ENCODE data around the gene DPAGT1.
"Not testable (repeated sequence)": the region's sequence is repeated elsewhere in the genome, so short reads cannot be mapped to it uniquely, and the experiment has no call there.

Gene DPAGT1

DNA sequence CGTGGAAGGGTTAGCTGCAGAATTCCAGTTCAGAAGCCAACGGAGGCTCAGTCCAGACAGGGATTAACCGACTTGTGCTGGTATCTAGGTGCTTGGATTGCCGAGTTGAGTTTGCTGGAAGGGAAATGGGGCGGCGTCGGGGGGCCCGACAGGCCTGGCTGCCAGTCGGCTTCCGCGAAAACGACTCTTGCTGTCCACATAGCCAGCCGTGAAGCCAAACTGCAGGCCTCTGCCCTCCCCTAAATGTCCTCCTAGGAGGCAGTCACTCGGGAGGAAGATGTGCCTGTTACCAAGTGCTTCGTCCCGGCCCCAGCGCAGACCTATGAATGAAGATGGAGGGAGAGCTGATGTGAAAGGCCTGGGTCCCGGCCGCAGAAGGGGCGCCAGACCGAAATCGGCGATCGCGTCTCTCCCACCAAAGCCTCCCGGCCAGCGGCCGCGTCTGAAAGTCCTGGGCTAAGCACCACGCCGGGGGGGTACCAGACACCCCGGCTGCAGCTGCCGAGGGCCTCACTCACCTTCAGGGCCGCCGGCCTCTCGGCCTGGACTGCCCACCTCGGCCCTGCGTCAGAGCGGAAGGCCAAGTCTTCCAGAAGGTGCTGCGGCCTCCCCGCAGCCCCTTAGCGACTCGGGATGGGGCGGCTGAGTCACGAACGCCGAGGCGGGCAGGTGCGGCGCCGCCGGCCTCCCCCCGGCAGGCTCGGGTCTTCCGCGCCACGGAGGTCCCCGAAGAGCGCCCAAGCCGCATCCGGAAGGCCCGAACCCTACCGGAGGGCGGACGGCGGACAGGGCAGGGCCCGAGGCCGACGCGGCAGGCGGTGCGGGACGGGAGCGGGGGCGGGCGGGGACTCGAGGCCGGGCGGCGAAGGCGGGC is 7.5 kb downstream of the DPAGT1 start:
- no peak for DNase-seq (ENCODE audit: low spot score)

DNA sequence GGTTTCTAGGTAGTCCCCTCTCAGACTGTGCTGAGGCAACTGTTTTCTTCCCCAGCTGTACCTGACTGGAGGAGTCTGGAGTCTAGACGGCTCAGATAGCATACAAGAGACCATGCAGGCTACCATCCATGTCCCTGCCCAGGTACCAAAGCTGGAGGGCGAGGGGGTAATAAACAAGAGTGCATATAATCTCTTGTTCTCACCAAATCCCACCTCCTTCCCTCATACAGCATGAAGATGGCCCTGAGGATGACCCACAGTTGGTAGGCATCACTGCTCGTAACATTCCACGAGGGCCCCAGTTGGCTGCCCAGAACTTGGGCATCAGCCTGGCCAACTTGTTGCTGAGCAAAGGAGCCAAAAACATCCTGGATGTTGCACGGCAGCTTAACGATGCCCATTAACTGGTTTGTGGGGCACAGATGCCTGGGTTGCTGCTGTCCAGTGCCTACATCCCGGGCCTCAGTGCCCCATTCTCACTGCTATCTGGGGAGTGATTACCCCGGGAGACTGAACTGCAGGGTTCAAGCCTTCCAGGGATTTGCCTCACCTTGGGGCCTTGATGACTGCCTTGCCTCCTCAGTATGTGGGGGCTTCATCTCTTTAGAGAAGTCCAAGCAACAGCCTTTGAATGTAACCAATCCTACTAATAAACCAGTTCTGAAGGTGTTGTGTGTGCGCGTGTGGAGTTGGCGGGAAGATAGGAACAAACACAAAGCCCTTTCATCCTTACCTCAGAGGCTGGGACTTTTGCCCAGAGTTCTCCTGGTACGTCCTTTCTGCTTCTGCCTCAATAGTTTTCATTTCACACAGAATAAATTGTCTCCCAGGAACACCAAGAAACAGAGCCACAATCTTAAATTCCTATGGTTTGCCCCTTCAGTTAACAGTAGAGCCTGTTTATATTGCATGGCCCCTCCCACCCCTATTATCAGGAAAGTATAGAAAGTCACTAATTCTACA is 8.5 kb downstream of the DPAGT1 start:
- DNase-seq (ENCODE audit: low spot score), result no peak

GRCh38 chr11:119091966-119092879 is 9.4 kb downstream of the DPAGT1 start:
- no peak for DNase-seq (ENCODE audit: low spot score)

GRCh38 chr11:119091178-119091577 is 10.5 kb downstream of the DPAGT1 start:
- DNase-seq (ENCODE audit: low spot score), result no peak

GRCh38 chr11:119089319-119089718 is 12.3 kb downstream of the DPAGT1 start:
- no peak for DNase-seq (ENCODE audit: low spot score)

GRCh38 chr11:119088406-119088805 is 13.2 kb downstream of the DPAGT1 start:
- no peak for DNase-seq (ENCODE audit: low spot score)

- no peak for DNase-seq (ENCODE audit: low spot score)
Measured at GRCh38 chr11:119087747-119088241, 13.9 kb downstream of the DPAGT1 start.

DNA sequence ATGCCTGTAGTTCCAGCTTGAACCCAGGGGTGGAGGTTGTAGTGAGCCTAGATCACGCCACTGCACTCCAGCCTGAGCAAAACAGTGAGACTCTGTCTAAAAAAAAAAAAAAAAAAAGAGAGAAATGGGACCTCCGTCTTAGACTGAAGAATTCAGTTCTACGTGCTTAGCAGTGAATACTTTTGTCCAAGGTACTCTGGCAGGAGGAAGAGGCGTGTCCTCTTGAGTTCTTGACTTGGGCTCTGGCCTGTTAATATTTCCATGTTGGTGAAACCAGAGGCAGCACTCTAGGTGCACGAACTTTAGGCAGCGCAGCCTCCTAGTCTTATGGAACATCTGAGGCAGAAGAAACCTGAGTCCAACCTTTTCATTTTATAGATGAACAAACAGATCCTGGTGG is 14.5 kb downstream of the DPAGT1 start:
- DNase-seq (ENCODE audit: low spot score), result no peak

GRCh38 chr11:119085437-119085847 is 16.2 kb downstream of the DPAGT1 start:
- DNase-seq (ENCODE audit: low spot score), result no peak

DNA sequence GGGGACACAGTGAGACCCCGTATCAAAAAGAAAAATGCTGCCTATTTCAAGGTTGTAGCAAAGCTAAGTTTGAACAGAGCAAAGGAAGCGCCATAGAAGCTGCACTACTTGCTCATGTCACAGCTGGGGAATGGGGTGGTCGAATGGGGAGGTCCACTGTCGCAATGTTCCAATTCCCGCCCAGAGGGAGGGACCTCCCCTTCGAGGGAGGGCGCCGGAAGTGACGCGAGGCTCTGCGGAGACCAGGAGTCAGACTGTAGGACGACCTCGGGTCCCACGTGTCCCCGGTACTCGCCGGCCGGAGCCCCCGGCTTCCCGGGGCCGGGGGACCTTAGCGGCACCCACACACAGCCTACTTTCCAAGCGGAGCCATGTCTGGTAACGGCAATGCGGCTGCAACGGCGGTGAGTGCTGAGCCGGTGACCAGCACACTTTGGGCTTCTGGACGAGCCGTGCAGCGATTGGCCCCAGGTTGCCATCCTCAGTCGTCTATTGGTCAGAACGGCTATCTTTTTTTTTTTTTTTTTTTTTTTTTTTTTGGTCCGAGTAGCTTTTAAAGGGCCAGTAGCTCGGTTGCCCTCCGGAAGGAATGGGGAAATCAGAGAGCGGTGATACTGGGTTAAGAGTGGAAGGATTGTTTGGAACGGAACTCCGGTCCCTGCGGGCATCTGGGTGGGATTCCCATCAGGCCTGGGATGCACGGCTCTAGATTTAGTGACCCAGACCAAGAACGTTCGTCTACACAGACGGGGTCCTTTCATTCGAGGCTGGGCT is 16.8 kb downstream of the DPAGT1 start, which contains the start of gene HMBS:
HMBS (plus strand) TSS at position 219 of the 774 bp plus-strand sequence; CDS start at position 372, 153 bp downstream.
- peak; percentile 87 for DNase-seq (ENCODE audit: low spot score)

DNA sequence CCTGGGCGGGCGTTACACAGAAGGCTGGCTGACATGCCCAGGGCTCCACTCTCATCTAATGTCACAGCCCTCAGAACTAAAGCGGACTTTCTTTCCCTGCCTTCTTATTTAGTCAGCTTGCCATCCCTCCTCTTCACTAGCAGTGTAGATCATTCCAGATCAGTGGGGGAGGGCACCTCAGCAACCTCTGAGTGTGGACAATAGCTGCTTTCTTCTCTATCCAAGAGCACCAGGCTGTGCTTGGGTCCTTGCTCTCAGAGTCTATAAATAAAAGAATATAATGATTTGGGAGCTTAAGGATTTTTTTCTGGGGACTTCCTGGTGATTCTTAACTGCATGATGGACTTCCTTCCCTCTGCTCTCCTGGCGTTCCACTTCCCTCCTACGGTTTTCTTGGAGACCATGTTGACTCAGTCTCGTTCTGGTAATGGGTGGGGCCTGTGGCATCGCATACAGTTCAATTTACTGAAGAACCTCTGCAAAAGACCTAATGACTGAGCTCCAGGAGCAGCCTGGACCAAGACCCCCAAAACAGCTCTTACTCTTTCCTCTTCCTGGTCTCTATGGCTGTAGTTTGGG is 19.9 kb downstream of the DPAGT1 start:
- no peak for DNase-seq (ENCODE audit: low spot score)

DNA sequence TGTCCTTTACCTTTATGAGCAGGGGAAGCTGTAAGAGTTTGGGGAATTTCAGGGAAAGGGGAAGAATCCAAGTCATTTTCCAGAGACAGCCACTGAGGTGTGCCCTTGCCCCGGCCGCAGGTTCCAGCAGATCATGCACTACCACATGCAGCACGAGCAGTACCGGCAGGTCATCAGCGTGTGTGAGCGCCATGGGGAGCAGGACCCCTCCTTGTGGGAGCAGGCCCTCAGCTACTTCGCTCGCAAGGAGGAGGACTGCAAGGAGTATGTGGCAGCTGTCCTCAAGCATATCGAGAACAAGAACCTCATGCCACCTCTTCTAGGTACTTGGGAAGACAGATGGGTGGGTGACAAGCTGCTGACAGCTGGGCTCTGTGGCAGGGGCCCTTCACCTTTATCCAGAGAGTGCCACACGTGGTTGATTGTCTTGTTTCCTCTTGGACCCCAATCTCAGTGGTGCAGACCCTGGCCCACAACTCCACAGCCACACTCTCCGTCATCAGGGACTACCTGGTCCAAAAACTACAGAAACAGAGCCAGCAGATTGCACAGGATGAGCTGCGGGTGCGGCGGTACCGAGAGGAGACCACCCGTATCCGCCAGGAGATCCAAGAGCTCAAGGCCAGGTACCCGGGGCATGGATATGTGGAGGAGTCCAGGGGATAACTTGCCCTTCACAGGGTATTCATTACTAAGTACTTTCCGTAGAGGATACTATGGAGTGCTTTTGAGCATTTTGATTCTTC is 22.8 kb downstream of the DPAGT1 start:
- DNase-seq (ENCODE audit: low spot score), result no peak

DNA sequence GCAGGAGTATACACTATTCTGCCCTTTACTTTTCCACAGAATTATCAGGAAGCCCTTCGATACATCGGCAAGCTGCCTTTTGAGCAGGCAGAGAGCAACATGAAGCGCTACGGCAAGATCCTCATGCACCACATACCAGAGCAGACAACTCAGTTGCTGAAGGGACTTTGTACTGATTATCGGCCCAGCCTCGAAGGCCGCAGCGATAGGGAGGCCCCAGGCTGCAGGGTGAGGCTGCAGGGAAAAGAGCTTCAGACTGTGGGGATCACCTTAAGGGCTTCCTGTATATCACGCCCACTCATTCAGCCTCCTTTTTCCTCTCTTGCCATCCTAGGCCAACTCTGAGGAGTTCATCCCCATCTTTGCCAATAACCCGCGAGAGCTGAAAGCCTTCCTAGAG is 23.8 kb downstream of the DPAGT1 start:
- DNase-seq (ENCODE audit: low spot score), result no peak

DNA sequence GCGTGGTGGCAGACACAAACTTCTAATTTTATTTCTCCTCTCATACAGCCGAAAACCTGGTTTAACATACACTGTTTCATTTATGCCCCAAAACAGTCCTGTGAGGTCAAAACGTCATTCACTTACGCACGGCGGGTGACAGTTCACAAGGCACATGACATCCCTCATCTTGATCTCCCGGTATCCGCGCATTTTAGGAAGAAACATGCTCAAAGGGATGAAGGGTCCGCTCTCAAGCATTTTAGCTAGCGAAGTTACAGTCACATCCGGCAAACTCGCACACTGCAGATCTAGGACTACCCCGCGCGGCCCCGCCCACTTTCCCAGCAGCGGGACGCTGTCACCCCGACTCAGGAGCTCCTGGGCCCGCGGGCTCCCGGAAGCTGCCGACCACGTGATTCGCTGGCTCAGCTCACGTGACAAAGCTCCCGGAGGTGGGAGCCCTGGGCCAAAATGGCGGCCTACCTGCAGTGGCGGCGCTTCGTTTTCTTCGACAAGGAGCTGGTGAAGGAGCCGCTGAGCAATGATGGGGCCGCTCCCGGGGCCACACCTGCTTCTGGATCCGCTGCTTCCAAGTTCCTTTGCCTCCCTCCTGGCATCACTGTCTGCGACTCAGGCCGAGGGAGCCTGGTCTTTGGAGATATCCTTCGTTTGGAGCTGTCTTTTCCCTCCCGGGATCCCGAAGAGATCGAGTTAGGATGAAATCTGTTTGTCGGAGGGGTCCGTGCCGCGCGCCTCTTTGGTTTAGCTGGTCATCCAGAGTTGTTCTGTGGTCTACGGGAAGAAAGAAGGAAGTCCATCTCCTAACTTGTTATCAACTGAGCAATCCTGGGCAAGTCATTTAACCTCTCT is 34.1 kb downstream of the DPAGT1 start, which contains the start of gene VPS11:
VPS11 (plus strand) TSS at position 448 of the 852 bp plus-strand sequence; CDS start at position 454, 6 bp downstream.
- peak; percentile 96 for DNase-seq (ENCODE audit: low spot score)

- no peak for DNase-seq (ENCODE audit: low spot score)
Measured at GRCh38 chr11:119065369-119065768, 36.3 kb downstream of the DPAGT1 start.

- DNase-seq (ENCODE audit: low spot score), result peak; percentile 28
Measured at GRCh38 chr11:119062779-119063178, 38.9 kb downstream of the DPAGT1 start.

DNA sequence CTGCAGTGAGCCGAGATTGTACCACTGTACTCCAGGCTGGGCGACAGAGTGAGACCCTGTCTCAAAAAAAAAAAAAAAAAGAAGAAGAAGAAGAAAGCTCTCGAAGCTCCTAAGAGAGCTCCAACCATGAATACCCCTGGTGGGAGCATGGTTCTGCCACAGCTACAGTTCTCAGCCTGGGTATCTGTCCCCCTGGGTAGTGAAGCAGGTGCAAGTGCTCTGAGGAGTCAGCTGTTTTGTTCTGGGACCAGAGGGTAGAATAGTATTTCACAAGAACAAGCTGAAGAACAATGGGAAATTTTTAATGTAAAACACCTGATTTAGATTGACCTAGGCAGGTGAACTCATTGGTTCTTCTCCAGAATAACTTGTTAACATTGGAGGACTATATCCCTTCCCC is 40.4 kb downstream of the DPAGT1 start:
- no peak for DNase-seq (ENCODE audit: low spot score)

- not testable (repeated sequence) for DNase-seq (ENCODE audit: low spot score)
Measured at GRCh38 chr11:119059128-119059527, 42.5 kb downstream of the DPAGT1 start.

Measured in LoVo (cell line).